ENCODE measurements around the gene RBMS1. TPM values are rescaled to one million over a fixed set of nuclear protein-coding genes. Genes with fewer than 3 reads are reported as not detected.
A peak's percentile ranks its signal among the peaks of the same experiment; 100 is the strongest.

RBMS1 gene
- total and polyA plus RNA-seq, 2 of the 4 experiments (the other 2 are of a cell fraction) = 43.5 to 64.9 TPM

DNA sequence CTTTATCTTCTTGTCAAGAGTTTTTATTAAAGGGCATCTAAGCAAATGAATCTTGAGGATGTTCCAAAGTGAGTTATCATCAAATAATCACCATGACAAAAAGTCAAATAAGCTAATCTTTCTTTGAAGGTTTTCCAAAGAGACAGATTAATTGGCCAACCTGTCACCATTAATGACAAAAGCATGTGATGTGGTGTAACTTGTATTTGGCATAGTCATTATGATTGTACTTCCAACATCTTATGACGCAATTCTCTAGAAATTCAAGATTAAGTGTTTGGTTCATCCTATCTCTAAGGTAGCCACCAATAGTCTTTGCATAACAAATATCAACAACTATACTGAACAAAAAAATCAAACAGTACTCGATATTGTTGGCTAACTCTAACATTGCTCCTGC lies 28.6 kb downstream of the RBMS1 start:
- POLR2A ChIA-PET (ENCODE audit: unreplicated experiment) = no interaction called here
- in situ Hi-C loops (cut with MboI; ENCODE audit: low sequenced_read_pairs) = no loop called here

More for the DNA sequence above, 28.6 kb downstream of the RBMS1 start:
- peaks cover 13% of the 10 kb centered on the region for H3K9me1 ChIP-seq (ENCODE audit: insufficient read depth, low read length)
- TF ChIP-seq NFE2L2 (IDR thresholded peaks at IDR 0.05; ENCODE audit: low read depth, low read length) (peak; percentile 18; the same call in 1 of the 2 replicates), FOS (IDR thresholded peaks at IDR 0.05; ENCODE audit: low read depth, low read length) (no peak), CEBPB (IDR thresholded peaks at IDR 0.05; ENCODE audit: low read depth, low read length) (peak; percentile 93)
- BruUV-seq (replicated peaks) = no TSS peak
- dilution Hi-C loops (cut with HindIII; ENCODE audit: low sequenced_read_pairs, unreplicated experiment) = no loop called here
- ATAC-seq (ENCODE audit: low read depth) (no peak), DNase-seq (no peak)
- no peak overlapping the region for H3K14ac ChIP-seq (replicated peaks; ENCODE audit: low read depth, low read length)
- H3K4ac ChIP-seq (ENCODE audit: low read depth, low read length) = no peak overlapping the region
- no peak overlapping the region for H2BK120ac ChIP-seq (ENCODE audit: low read depth, low read length)
- no peak overlapping the region for H2BK5ac ChIP-seq (ENCODE audit: low read depth, low read length, poor library complexity, severe bottlenecking)
- H3K56ac ChIP-seq (ENCODE audit: extremely low read depth, insufficient read depth, low read length) = no peak overlapping the region
- no peaks in the 10 kb centered on the region for H3K9me3 ChIP-seq (ENCODE audit: control insufficient read depth, insufficient read depth, low read length)
- no peak overlapping the region for H3K27ac ChIP-seq (ENCODE audit: insufficient read depth, low read length)
- H2BK15ac ChIP-seq (ENCODE audit: low read depth, low read length) = no peak overlapping the region
- no peak overlapping the region for H2AFZ ChIP-seq (replicated peaks; ENCODE audit: low read length, poor library complexity)
- intact Hi-C loops (cut with micrococcal nuclease) = no loop called here
- no peak overlapping the region for H3K9ac ChIP-seq (ENCODE audit: low read depth, low read length)
- H2AK9ac ChIP-seq (replicated peaks; ENCODE audit: low read depth, low read length, poor library complexity) = no peak overlapping the region
- CTCF ChIA-PET = no interaction called here
- peaks cover 21 to 66% of the 10 kb centered on the region in 2 experiments for H3K79me1 ChIP-seq (ENCODE audit: low read depth in 1 of 2, low read length in 2 of 2)
- H4K5ac ChIP-seq (ENCODE audit: low read depth, low read length) = no peak overlapping the region
- H3K4me3 ChIP-seq (ENCODE audit: insufficient read depth, low read depth, low read length) = no peak overlapping the region
- no peak overlapping the region for H3K4me2 ChIP-seq (ENCODE audit: low read depth, low read length)
- H3K18ac ChIP-seq (ENCODE audit: low read depth, low read length) = no peak overlapping the region
- no peak overlapping the region for H2AK5ac ChIP-seq (ENCODE audit: low read depth, low read length)
- H3K4me1 ChIP-seq (ENCODE audit: control insufficient read depth, insufficient read depth, low read length) = peaks cover 20% of the 10 kb centered on the region
- WGBS, 2 experiments (ENCODE audit: extremely low coverage in 2 of 2, insufficient read length in 1 of 2) = no CpG with 5 or more reads among the region's 2 CpGs
- no peak overlapping the region for H3K23ac ChIP-seq (ENCODE audit: low read depth, low read length)
- peaks cover 30% of the 10 kb centered on the region for H4K20me1 ChIP-seq (ENCODE audit: insufficient read depth, low read length)
- no peak overlapping the region for H4K91ac ChIP-seq (ENCODE audit: insufficient read depth, low read depth, low read length)
- H4K8ac ChIP-seq (ENCODE audit: low read depth in 2 of 2, low read length in 2 of 2) = no peak overlapping the region
- no peaks in the 10 kb centered on the region for H3K27me3 ChIP-seq (ENCODE audit: control insufficient read depth, insufficient read depth, low read length)
- H2BK20ac ChIP-seq (ENCODE audit: low read depth, low read length) = no peak overlapping the region
- no peaks in the 10 kb centered on the region for H3K36me3 ChIP-seq (ENCODE audit: control insufficient read depth, insufficient read depth, low read length)

Data from IMR-90 (cell line).